Measurements from ENCODE around the gene RAD51C. TPM values are rescaled to one million over a fixed set of nuclear protein-coding genes. Genes with fewer than 3 reads are reported as not detected.

The RAD51C gene
- total and polyA plus RNA-seq, 10 of the 15 experiments (the other 5 are each of a cell fraction or from before 2014, with no cell fraction given), result 59.6 to 267 (median 106) TPM

DNA sequence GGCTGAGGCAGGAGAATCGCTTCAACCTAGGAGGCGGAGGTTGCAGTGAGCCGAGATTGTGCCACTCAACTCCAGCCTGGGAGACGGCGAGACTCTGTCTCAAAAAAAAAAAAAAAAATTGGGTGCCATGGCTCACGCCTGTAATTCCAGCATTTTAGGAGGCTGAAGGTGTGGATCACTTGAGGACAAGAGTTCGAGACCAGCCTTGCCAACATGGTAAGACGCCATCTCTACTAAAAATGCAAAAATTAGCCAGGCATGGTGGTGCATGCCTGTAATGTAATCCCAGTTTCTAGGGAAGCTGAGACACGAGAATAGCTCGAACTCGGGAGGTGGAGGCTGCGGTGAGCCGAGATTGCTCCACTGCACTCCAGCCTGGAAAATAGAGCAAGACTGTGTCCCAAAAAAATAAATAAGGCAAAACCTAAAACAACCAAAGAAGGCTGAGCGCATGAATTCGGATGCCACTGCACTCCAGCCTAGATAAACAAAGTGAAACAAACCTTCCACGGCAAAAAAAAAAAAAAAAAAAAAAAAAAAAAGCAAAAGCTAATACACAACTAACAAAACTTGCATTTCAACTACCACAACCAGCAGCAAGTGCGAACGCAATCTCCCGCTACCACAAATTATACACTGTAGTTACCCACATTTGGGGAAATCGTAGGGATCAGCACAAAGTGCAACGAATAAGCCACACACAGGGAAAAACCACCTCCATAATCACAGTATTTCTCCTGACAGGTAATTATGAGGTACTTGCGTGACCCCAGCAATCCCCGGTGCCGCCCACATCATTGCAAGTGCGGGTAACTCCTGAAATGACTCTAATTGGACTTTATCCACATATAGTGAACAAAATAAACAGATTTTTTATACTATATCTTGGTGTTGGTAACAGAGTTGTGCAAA lies 26.2 kb upstream of the RAD51C start:
- DNase-seq (ENCODE audit: low read depth, low spot score) (no peak), ATAC-seq (no peak), FAIRE-seq (no peak)
- Histone ChIP-seq H4K20me1 (ENCODE audit: control insufficient read depth, insufficient read depth) (no peaks in the 10 kb centered on the region), H3K27ac (ENCODE audit: control insufficient read depth, insufficient read depth) (no peak overlapping the region), H3K4me2 (ENCODE audit: control insufficient read depth, insufficient read depth) (peak overlapping the region; percentile 57), H3K4me3 (no peak overlapping the region), H2AFZ (ENCODE audit: control insufficient read depth, low read depth, low read length) (no peak overlapping the region; the same call in 1 of the 2 replicates), H3K9me3 (replicated peaks; ENCODE audit: control insufficient read depth, insufficient read depth, low read length) (no peaks in the 10 kb centered on the region), H3K79me2 (ENCODE audit: control insufficient read depth, insufficient read depth, low read length) (no peaks in the 10 kb centered on the region), H3K27me3 (replicated peaks in 1 of 2; ENCODE audit: control insufficient read depth in 2 of 2, insufficient read depth in 2 of 2, low read length in 1 of 2) (no peaks in the 10 kb centered on the region), H3K9ac (ENCODE audit: control insufficient read depth, insufficient read depth, low read length) (no peak overlapping the region; the same call in 1 of the 2 replicates), H3K4me1 (ENCODE audit: control insufficient read depth, insufficient read depth, low read length) (no peaks in the 10 kb centered on the region), H3K36me3 (ENCODE audit: control insufficient read depth in 2 of 2, insufficient read depth in 2 of 2, low read length in 1 of 2) (no peaks in the 10 kb centered on the region)
- ChIA-PET SMC1A (ENCODE audit: uncharacterized antibody, unreplicated experiment) (interaction anchor here (1.4 kb wide), 1 partner anchor 27 kb away, joined by 6 read pairs; the partner anchor contains the start of gene RAD51C), RAD21 (ENCODE audit: unreplicated experiment) (interaction anchor here (1.4 kb wide), 1 partner anchor 339 kb away, joined by 6 read pairs; no protein-coding TSS in a partner anchor), POLR2A (interaction anchor here (0.7 kb wide), 1 partner anchor 250 kb away, joined by 3 read pairs; no protein-coding TSS in a partner anchor), CTCF (no interaction called here)
- no TSS peak for BruUV-seq (replicated peaks)
- TF ChIP-seq RUNX3 (IDR thresholded peaks at IDR 0.05; ENCODE audit: low read length) (peak; percentile 14; the same call in 1 of the 2 replicates), HCFC1 (IDR thresholded peaks at IDR 0.05; ENCODE audit: low read length) (no peak), JUNB (IDR thresholded peaks at IDR 0.05) (peak; percentile 18; the same call in 1 of the 2 replicates), NFIC (IDR thresholded peaks at IDR 0.05; ENCODE audit: low read depth, low read length) (no peak), TARDBP (IDR thresholded peaks at IDR 0.05; ENCODE audit: borderline replicate concordance) (no peak), ZNF384 (IDR thresholded peaks at IDR 0.05; ENCODE audit: borderline replicate concordance, low read depth, low read length) (0 out of 2 replicates have a peak, but pooled peaks have one; percentile 21)
- intact Hi-C loops (cut with micrococcal nuclease; ENCODE audit: unreplicated experiment), result no loop called here
- in situ Hi-C loops (cut with MboI), result no loop called here
- WGBS (ENCODE audit: insufficient coverage, insufficient replicate concordance, low lambda C conversion rate, missing lambda C conversion rate), result 62% methylated on average over 25 of the region's 25 CpGs

DNA sequence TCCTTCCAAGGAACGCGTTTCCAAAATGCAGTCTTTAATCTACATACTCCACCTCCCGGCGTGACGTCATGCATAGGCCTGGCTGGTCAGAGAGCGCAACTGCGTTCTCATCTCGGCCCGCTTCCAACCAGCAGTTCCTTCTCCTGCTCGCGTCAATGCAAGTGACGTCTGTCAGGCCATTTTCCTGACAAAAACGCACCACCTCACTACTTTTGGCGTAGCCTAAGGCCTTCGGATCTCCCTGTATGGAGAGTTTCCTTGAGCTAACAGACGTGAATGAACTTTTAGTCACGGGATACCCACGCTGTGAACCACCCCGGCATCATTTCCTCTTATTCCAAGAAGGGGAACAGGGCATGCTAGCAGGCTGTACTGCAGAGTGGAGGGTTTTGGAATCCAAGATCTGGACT lies 25.5 kb upstream of the RAD51C start:
- BruUV-seq (replicated peaks), result no TSS peak

More for the DNA sequence above, 25.5 kb upstream of the RAD51C start:
- H3K9ac ChIP-seq (ENCODE audit: control insufficient read depth, insufficient read depth, low read length), result no peak overlapping the region
- TF ChIP-seq ATF7 (IDR thresholded peaks at IDR 0.05; ENCODE audit: low read depth) (0 out of 2 replicates have a peak, but pooled peaks have one; percentile 21), NFYB (IDR thresholded peaks at IDR 0.05; ENCODE audit: insufficient read depth, low read depth, low read length) (no peak), EED (IDR thresholded peaks at IDR 0.05; ENCODE audit: low read depth) (no peak), CEBPB (IDR thresholded peaks at IDR 0.05; ENCODE audit: borderline replicate concordance in 1 of 2, low read depth in 2 of 2, low read length in 2 of 2) (no peak), CREB1 (IDR thresholded peaks at IDR 0.05; ENCODE audit: low read depth) (peak; percentile 89), CREM (IDR thresholded peaks at IDR 0.05; ENCODE audit: low read depth) (peak; percentile 71; the same call in 1 of the 2 replicates), NBN (IDR thresholded peaks at IDR 0.05) (no peak)
- TF ChIP-seq, protein P1, sequence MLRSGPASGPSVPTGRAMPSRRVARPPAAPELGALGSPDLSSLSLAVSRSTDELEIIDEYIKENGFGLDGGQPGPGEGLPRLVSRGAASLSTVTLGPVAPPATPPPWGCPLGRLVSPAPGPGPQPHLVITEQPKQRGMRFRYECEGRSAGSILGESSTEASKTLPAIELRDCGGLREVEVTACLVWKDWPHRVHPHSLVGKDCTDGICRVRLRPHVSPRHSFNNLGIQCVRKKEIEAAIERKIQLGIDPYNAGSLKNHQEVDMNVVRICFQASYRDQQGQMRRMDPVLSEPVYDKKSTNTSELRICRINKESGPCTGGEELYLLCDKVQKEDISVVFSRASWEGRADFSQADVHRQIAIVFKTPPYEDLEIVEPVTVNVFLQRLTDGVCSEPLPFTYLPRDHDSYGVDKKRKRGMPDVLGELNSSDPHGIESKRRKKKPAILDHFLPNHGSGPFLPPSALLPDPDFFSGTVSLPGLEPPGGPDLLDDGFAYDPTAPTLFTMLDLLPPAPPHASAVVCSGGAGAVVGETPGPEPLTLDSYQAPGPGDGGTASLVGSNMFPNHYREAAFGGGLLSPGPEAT (IDR thresholded peaks at IDR 0.05; ENCODE audit: low read depth), result no peak
- no peak for FAIRE-seq
- ChIA-PET SMC1A (ENCODE audit: uncharacterized antibody, unreplicated experiment) (interaction anchor here (1.4 kb wide), 1 partner anchor 26 kb away, joined by 6 read pairs; the partner anchor contains the start of gene RAD51C), POLR2A (interaction anchor here (0.7 kb wide), 1 partner anchor 249 kb away, joined by 3 read pairs; no protein-coding TSS in a partner anchor), CTCF (no interaction called here), RAD21 (ENCODE audit: unreplicated experiment) (interaction anchor here (1.4 kb wide), 1 partner anchor 338 kb away, joined by 6 read pairs; no protein-coding TSS in a partner anchor)
- peak overlapping the region; percentile 57 for H3K4me2 ChIP-seq (ENCODE audit: control insufficient read depth, insufficient read depth)
- intact Hi-C loops (cut with micrococcal nuclease; ENCODE audit: unreplicated experiment), result no loop called here
- H3K27me3 ChIP-seq (replicated peaks in 1 of 2; ENCODE audit: control insufficient read depth in 2 of 2, insufficient read depth in 2 of 2, low read length in 1 of 2), result no peaks in the 10 kb centered on the region
- H4K20me1 ChIP-seq (ENCODE audit: control insufficient read depth, insufficient read depth), result no peaks in the 10 kb centered on the region
- no peak overlapping the region for H3K4me3 ChIP-seq
- no peak overlapping the region for H3K27ac ChIP-seq (ENCODE audit: control insufficient read depth, insufficient read depth)
- in situ Hi-C loops (cut with MboI), result no loop called here
- 23% methylated on average over 19 of the region's 19 CpGs for WGBS (ENCODE audit: insufficient coverage, insufficient replicate concordance, low lambda C conversion rate, missing lambda C conversion rate)
- no peaks in the 10 kb centered on the region for H3K9me3 ChIP-seq (replicated peaks; ENCODE audit: control insufficient read depth, insufficient read depth, low read length)
- no peaks in the 10 kb centered on the region for H3K4me1 ChIP-seq (ENCODE audit: control insufficient read depth, insufficient read depth, low read length)
- H3K36me3 ChIP-seq (ENCODE audit: control insufficient read depth in 2 of 2, insufficient read depth in 2 of 2, low read length in 1 of 2), result no peaks in the 10 kb centered on the region
- no peak for ATAC-seq
- no peak for DNase-seq (ENCODE audit: low read depth, low spot score)
- no peaks in the 10 kb centered on the region for H3K79me2 ChIP-seq (ENCODE audit: control insufficient read depth, insufficient read depth, low read length)
- peak overlapping the region; percentile 56 for H2AFZ ChIP-seq (ENCODE audit: control insufficient read depth, low read depth, low read length)

Data from GM12878 (cell line).